KMS-11 (cell line): ENCODE measurements around the gene SCN11A.

ENCODE experiments used
- H2AFZ ChIP-seq: fragments of 200-600 bp; sonication (generic); 2 replicates; pipeline ENCODE4 v1.6.1; 2016; ENCODE audit warnings: antibody characterized with exemption, mixed run types, low read depth
- H3K27ac ChIP-seq: fragments of 200-600 bp; sonication (generic); 2 replicates; pipeline ENCODE4 v1.6.1; 2016; ENCODE audit warnings: mild to moderate bottlenecking, mixed run types
- H3K27me3 ChIP-seq: fragments of 200-600 bp; sonication (generic); 2 replicates; pipeline ENCODE4 v1.6.1; 2017; ENCODE audit warnings: mild to moderate bottlenecking, low read depth, mixed run types, moderate library complexity; ENCODE audit not compliant: insufficient read depth
- H3K36me3 ChIP-seq: fragments of 200-600 bp; sonication (generic); 2 replicates; pipeline ENCODE4 v1.6.1; 2017; ENCODE audit warnings: mild to moderate bottlenecking, mixed run types; ENCODE audit not compliant: insufficient read depth
- H3K4me1 ChIP-seq: fragments of 200-600 bp; sonication (generic); 2 replicates; pipeline ENCODE4 v1.6.1; 2016; ENCODE audit warnings: mild to moderate bottlenecking, low read depth, mixed run types; ENCODE audit not compliant: poor library complexity, severe bottlenecking
- H3K4me2 ChIP-seq: fragments of 200-600 bp; sonication (generic); 2 replicates; pipeline ENCODE4 v1.7.0; 2016; ENCODE audit warnings: mild to moderate bottlenecking, mixed run types
- H3K4me3 ChIP-seq: fragments of 200-600 bp; sonication (generic); IDR thresholded peaks from 2 replicates; pipeline ENCODE4 v1.6.1; 2017; ENCODE audit warnings: low read depth, low read length, mixed read lengths; ENCODE audit not compliant: insufficient read depth
- H3K79me2 ChIP-seq: fragments of 200-600 bp; sonication (generic); 2 replicates; pipeline ENCODE4 v1.6.1; 2016; ENCODE audit warnings: low read depth, mixed run types; ENCODE audit not compliant: insufficient read depth
- H3K9ac ChIP-seq: fragments of 200-600 bp; sonication (generic); 2 replicates; pipeline ENCODE4 v1.6.1; 2016; ENCODE audit warnings: mild to moderate bottlenecking, mixed run types
- H4K20me1 ChIP-seq: fragments of 200-600 bp; sonication (generic); 2 replicates; pipeline ENCODE4 v1.6.1; 2016; ENCODE audit warnings: mild to moderate bottlenecking, mixed run types; ENCODE audit not compliant: insufficient read depth
- CTCF ChIP-seq: fragments of 200-600 bp; sonication (generic); conservative IDR thresholded peaks from 2 replicates; pipeline ENCODE4 v1.6.1; 2017; ENCODE audit warnings: low read depth, mild to moderate bottlenecking, antibody characterized with exemption, low read length, moderate library complexity, mixed read lengths

Gene SCN11A

GRCh38 chr3:39099242-39099641 lies 47.5 kb upstream of the SCN11A start:
- no peak for TF ChIP-seq CTCF
- H3K9ac ChIP-seq, result no peak overlapping the region
- H3K79me2 ChIP-seq, result no peaks in the 10 kb centered on the region
- H3K4me1 ChIP-seq, result peaks cover 6% of the 10 kb centered on the region
- H2AFZ ChIP-seq, result no peak overlapping the region
- no peaks in the 10 kb centered on the region for H3K36me3 ChIP-seq
- no peaks in the 10 kb centered on the region for H4K20me1 ChIP-seq
- no peak overlapping the region for H3K4me2 ChIP-seq
- H3K4me3 ChIP-seq, result no peak overlapping the region
- no peaks in the 10 kb centered on the region for H3K27me3 ChIP-seq
- H3K27ac ChIP-seq, result no peak overlapping the region

GRCh38 chr3:39098473-39099000 lies 46.8 kb upstream of the SCN11A start:
- H3K36me3 ChIP-seq, result no peaks in the 10 kb centered on the region

DNA sequence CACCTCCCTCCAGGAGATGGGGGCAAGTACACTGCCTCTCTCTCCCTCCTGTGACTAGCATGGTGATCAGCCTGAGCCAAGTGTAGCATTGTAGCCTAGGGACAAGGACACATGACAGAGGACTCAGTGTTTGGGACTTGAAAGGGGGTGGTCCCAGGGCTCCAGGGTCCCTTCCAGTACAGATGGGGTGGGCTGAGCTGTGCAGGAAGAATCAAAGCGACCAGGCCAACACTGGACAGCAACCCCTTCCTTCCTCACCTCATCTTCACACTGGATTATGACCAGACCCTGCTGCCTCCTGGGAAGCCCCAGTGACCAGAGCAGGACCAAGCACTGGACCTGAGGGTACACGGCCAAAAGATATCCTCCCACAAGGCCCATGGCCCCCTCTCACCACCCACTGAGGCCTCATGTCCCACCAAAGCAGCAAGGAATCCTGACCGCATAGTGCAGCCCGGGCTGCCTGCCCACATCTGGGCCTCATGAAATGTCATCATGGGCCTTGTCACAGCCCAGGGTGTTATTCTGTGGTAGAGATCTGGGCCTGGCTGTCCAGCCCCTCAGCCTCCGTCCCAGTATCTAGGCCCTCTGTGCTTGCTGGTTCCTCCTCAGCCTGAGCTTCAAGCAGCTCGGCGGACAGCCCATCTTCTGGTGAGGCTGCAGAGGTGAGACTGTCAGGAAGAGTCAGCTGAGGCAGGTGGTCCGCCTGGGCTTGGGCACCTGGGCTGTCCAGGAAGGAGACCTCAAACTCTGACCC lies 46.1 kb upstream of the SCN11A start:
- no peak for TF ChIP-seq CTCF
- no peaks in the 10 kb centered on the region for H3K36me3 ChIP-seq
- no peaks in the 10 kb centered on the region for H4K20me1 ChIP-seq
- no peaks in the 10 kb centered on the region for H3K27me3 ChIP-seq
- no peaks in the 10 kb centered on the region for H3K79me2 ChIP-seq
- no peak overlapping the region for H3K4me3 ChIP-seq
- no peak overlapping the region for H3K9ac ChIP-seq
- no peak overlapping the region for H3K27ac ChIP-seq
- peaks cover 13% of the 10 kb centered on the region for H3K4me1 ChIP-seq
- no peak overlapping the region for H2AFZ ChIP-seq
- H3K4me2 ChIP-seq, result no peak overlapping the region

More at GRCh38 chr3:39098473-39099000, 46.8 kb upstream of the SCN11A start:
- H4K20me1 ChIP-seq, result no peaks in the 10 kb centered on the region
- peaks cover 7% of the 10 kb centered on the region for H3K4me1 ChIP-seq
- H2AFZ ChIP-seq, result no peak overlapping the region
- H3K27me3 ChIP-seq, result no peaks in the 10 kb centered on the region
- no peaks in the 10 kb centered on the region for H3K79me2 ChIP-seq
- H3K4me3 ChIP-seq, result no peak overlapping the region
- no peak overlapping the region for H3K4me2 ChIP-seq
- TF ChIP-seq CTCF, result no peak
- no peak overlapping the region for H3K9ac ChIP-seq
- H3K27ac ChIP-seq, result no peak overlapping the region

- Histone ChIP-seq H3K9ac (no peak overlapping the region), H3K27ac (no peak overlapping the region), H3K27me3 (no peaks in the 10 kb centered on the region), H3K79me2 (no peaks in the 10 kb centered on the region), H3K4me1 (peaks cover 19% of the 10 kb centered on the region), H3K4me2 (no peak overlapping the region), H3K4me3 (no peak overlapping the region), H2AFZ (no peak overlapping the region), H4K20me1 (no peaks in the 10 kb centered on the region), H3K36me3 (no peaks in the 10 kb centered on the region)
- TF ChIP-seq CTCF, result no peak
Observed at GRCh38 chr3:39096775-39097174, 45.0 kb upstream of the SCN11A start.
